ENCODE data around the gene PPP6R3.

PPP6R3 gene

DNA sequence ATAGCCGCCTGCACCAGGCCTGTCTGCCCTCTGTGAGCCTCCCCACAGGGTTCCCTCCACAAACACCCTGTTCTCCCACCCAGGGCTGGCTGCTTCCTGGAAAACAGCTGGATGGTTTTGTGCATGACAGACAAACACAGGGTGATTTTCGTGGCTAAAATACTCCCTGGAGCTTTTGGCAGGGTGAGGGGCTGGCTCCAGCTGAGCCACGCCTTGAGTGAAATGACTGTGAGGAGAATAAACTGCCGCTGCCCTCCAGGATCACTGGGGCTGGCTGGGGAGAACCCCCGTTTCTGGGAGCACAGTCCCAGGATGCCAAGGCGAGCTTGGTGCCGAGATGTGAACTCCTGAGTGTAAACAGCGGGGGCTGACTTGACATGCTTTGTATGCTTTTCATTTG lies 20.3 kb upstream of the PPP6R3 start:
- Histone ChIP-seq H3K27me3 (ENCODE audit: insufficient read depth, low read depth) (no peaks in the 10 kb centered on the region), H3K9ac (no peak overlapping the region), H3K4me3 (IDR thresholded peaks at IDR 0.05; ENCODE audit: insufficient read depth, low read depth, low read length) (no peak overlapping the region), H3K79me2 (ENCODE audit: insufficient read depth, low read depth) (no peaks in the 10 kb centered on the region), H4K20me1 (ENCODE audit: insufficient read depth) (no peaks in the 10 kb centered on the region), H3K27ac (no peak overlapping the region), H2AFZ (ENCODE audit: low read depth) (no peak overlapping the region), H3K4me1 (ENCODE audit: low read depth, poor library complexity, severe bottlenecking) (no peaks in the 10 kb centered on the region), H3K4me2 (no peak overlapping the region), H3K36me3 (ENCODE audit: insufficient read depth) (no peaks in the 10 kb centered on the region)
- TF ChIP-seq, protein P1, sequence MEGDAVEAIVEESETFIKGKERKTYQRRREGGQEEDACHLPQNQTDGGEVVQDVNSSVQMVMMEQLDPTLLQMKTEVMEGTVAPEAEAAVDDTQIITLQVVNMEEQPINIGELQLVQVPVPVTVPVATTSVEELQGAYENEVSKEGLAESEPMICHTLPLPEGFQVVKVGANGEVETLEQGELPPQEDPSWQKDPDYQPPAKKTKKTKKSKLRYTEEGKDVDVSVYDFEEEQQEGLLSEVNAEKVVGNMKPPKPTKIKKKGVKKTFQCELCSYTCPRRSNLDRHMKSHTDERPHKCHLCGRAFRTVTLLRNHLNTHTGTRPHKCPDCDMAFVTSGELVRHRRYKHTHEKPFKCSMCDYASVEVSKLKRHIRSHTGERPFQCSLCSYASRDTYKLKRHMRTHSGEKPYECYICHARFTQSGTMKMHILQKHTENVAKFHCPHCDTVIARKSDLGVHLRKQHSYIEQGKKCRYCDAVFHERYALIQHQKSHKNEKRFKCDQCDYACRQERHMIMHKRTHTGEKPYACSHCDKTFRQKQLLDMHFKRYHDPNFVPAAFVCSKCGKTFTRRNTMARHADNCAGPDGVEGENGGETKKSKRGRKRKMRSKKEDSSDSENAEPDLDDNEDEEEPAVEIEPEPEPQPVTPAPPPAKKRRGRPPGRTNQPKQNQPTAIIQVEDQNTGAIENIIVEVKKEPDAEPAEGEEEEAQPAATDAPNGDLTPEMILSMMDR (conservative IDR thresholded peaks at IDR 0.05; ENCODE audit: low read depth, low read length), result no peak

DNA sequence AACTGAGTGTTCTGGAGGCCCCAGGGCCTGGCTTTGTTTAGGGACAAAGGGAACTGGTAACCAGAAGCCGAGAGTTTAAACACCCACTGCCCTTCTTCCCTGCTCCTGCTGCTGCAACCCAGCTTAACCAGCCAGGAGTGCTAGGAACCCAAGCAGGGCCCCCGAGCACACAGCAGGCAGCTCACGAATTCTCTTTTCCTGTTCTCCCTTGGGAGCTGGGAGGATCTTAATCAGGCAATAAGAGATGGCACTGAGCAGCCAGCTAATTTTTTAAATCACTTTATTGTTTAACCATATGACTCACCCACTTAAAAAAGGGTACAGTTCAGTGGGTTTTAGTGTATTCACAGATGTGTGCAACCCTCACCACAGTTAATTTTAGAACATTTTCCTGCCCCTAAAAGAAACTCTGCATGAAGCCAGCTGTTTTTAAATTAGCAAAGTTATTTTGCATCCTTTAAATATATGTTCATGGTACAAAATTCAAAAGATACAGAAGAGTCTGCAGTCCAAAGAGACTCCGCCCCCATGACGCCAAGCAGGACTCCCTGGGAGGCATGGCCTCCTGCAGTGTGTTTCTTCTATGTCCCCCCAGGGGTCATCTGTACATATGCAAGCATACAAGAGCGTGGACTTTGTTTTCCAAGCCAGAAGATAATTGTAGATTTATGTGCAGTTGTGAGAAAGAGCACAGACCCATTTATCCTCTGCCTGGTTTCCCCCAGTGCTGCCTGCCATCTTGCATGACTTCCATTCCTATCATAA lies 18.9 kb upstream of the PPP6R3 start:
- no peaks in the 10 kb centered on the region for H4K20me1 ChIP-seq (ENCODE audit: insufficient read depth)
- TF ChIP-seq, protein P1 (conservative IDR thresholded peaks at IDR 0.05; ENCODE audit: low read depth, low read length), result no peak
- no peak overlapping the region for H3K4me3 ChIP-seq (IDR thresholded peaks at IDR 0.05; ENCODE audit: insufficient read depth, low read depth, low read length)
- H3K27me3 ChIP-seq (ENCODE audit: insufficient read depth, low read depth), result no peaks in the 10 kb centered on the region
- no peak overlapping the region for H3K27ac ChIP-seq
- no peak overlapping the region for H2AFZ ChIP-seq (ENCODE audit: low read depth)
- H3K79me2 ChIP-seq (ENCODE audit: insufficient read depth, low read depth), result no peaks in the 10 kb centered on the region
- H3K9ac ChIP-seq, result no peak overlapping the region
- no peak overlapping the region for H3K4me2 ChIP-seq
- no peaks in the 10 kb centered on the region for H3K36me3 ChIP-seq (ENCODE audit: insufficient read depth)
- H3K4me1 ChIP-seq (ENCODE audit: low read depth, poor library complexity, severe bottlenecking), result no peaks in the 10 kb centered on the region

DNA sequence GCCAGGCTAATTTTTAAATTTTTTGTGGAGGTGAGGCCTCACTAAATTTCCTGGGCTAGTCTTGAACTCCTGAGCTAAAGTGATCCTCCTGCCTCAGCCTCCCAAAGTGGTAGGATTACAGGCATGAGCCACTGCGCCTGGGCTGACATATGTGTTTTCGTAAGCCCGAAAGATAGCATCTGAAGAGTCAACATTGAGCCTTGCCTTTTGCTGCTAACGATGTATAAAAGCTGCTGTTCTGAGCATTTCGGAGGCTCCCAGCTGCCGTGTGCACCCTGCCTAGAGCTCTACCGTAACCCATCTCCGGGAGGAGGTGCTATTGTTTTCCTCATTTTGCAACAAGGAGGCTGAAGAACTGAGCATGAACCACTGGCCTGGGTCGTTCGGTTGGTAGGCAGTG lies 18.1 kb upstream of the PPP6R3 start:
- no peak overlapping the region for H3K4me2 ChIP-seq

DNA sequence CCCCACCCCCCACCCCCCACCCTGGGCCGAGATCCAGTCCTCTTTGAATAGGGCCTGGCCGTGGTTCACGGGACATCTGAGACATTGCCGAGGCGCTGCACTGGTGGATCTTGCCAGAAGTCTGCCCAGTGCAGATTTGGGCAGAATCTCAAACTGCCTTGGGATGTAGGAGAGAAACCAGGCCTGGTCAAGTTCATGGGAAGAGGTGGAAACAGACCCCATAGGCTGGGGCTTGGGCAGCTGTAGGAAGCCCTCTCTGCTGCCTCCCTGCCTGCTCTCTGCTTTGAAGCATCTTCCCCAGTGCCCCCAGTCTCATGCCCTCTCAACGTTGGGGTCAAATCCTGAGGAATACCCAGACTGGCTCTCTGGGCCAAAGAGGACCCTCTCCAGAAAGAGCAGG lies 16.0 kb upstream of the PPP6R3 start:
- Histone ChIP-seq H3K27ac (no peak overlapping the region), H3K9ac (no peak overlapping the region), H3K27me3 (ENCODE audit: insufficient read depth, low read depth) (no peaks in the 10 kb centered on the region), H3K79me2 (ENCODE audit: insufficient read depth, low read depth) (no peaks in the 10 kb centered on the region), H2AFZ (ENCODE audit: low read depth) (no peak overlapping the region), H3K4me2 (no peak overlapping the region), H3K4me3 (IDR thresholded peaks at IDR 0.05; ENCODE audit: insufficient read depth, low read depth, low read length) (no peak overlapping the region), H3K4me1 (ENCODE audit: low read depth, poor library complexity, severe bottlenecking) (peaks cover 3% of the 10 kb centered on the region), H4K20me1 (ENCODE audit: insufficient read depth) (no peaks in the 10 kb centered on the region), H3K36me3 (ENCODE audit: insufficient read depth) (no peaks in the 10 kb centered on the region)
- TF ChIP-seq, protein P1 (conservative IDR thresholded peaks at IDR 0.05; ENCODE audit: low read depth, low read length), result no peak

More for the DNA sequence above, 18.1 kb upstream of the PPP6R3 start:
- H3K27ac ChIP-seq, result no peak overlapping the region
- H4K20me1 ChIP-seq (ENCODE audit: insufficient read depth), result no peaks in the 10 kb centered on the region
- no peaks in the 10 kb centered on the region for H3K36me3 ChIP-seq (ENCODE audit: insufficient read depth)
- H3K79me2 ChIP-seq (ENCODE audit: insufficient read depth, low read depth), result no peaks in the 10 kb centered on the region
- TF ChIP-seq, protein P1 (conservative IDR thresholded peaks at IDR 0.05; ENCODE audit: low read depth, low read length), result no peak
- H3K27me3 ChIP-seq (ENCODE audit: insufficient read depth, low read depth), result no peaks in the 10 kb centered on the region
- H3K4me1 ChIP-seq (ENCODE audit: low read depth, poor library complexity, severe bottlenecking), result peaks cover 2% of the 10 kb centered on the region
- no peak overlapping the region for H3K4me3 ChIP-seq (IDR thresholded peaks at IDR 0.05; ENCODE audit: insufficient read depth, low read depth, low read length)
- no peak overlapping the region for H3K9ac ChIP-seq
- no peak overlapping the region for H2AFZ ChIP-seq (ENCODE audit: low read depth)

Measured in KMS-11 (cell line).